Iris pigment epithelial cell (primary cell): ENCODE data around the gene UBE2E2.

ENCODE experiments used
- DNase-seq: peaks from one replicate; pipeline ENCODE4 v3.0.0-alpha.2; 2011; ENCODE audit warnings: low read depth

The UBE2E2 gene

DNA sequence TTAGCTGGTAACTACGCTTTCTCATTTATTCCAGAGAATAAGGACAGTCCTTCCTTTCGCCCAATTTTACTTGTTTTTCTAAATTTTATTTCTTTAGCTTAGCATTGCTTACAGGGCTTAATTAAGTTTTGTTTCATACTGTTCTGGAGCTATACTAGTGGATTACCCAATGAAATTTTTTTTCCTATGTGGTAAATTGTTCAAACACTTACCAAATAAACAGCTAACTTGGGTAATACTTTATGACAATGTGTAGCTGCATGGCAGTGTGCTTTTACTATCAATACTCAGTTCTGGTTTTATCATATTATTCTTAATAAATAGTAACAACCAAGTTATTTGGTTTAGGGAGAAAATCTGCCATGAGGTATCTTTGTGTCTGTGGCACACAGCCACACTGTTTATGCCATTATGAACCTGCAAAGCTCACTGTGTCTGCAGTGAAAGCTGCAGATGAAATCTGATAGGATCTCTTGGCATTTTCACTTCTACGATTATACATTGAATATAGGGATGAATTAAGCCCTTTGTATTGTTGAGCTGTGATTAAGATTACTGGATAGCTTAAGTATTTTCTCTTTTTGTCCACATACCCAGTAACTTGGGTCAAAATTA lies 37.2 kb downstream of the UBE2E2 start:
- no peak for DNase-seq

DNA sequence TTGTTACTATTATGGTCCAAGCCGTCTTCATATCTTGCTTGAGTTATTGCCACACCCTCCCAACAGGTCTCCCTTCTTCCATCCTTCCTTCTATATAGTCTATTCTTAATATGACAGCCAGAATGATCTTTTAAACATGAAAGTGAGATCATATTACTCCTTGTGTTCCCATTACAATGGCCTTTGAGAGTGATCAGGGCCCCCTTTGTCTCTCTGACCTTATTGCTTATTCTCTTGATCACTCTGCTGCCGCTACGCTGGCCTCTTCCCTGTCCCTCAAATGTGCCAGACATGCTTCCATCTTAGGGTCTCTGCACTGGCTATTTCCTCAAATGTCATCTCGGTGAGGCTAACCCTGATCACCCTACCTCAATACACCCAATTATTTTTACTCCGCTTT lies 38.1 kb downstream of the UBE2E2 start:
- DNase-seq = no peak

DNA sequence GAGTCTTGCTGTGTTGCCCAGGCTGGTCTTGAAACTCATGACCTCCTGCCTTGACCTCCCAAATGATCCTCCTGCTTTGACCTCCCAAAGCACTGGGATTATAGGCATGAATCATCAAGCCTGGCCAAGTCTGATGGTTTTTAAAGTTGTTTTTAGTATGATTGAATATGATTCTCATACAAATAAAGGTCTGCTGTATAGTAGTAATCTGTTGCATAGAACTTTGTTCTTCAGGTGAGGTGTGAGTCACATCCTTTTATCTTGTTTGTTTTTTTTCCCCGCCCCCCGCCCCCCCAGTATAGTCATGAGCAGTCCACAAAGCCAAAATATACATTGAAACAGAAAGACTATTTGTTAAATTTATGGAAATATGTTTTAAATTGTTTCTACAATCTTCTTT lies 39.0 kb downstream of the UBE2E2 start:
- no peak for DNase-seq

DNA sequence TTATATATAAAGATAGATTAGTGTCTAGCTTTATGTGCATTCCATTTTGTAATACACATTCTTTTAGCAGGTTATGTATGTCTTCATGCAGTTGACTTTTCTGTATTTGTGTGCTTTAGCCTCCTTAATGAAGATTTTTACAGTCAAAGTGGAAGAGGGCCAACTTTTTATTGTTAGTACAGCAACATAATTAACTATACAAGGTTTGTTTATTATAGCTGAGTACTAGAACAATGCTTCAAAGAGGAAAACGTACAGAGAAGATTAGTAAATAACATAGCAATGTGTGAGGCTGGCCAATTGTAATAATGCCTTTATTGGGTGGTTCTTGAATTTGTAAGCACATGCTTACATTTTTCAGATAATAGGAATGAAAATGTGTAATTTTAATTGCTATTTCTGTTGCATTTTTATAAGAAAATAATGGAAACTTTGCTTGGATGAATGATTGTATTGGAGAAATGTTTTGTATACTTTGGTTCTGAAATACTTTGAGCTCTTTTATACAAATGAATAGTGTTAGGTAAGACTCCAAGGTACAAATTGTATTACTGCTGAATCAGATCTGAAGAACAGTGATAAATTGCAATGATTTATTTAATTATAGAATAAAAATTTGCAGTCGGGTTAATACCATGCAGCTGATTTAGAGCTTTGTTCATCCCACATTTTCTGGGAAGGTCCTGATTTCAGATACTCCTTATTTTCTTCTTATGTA lies 41.4 kb downstream of the UBE2E2 start:
- DNase-seq = no peak

DNA sequence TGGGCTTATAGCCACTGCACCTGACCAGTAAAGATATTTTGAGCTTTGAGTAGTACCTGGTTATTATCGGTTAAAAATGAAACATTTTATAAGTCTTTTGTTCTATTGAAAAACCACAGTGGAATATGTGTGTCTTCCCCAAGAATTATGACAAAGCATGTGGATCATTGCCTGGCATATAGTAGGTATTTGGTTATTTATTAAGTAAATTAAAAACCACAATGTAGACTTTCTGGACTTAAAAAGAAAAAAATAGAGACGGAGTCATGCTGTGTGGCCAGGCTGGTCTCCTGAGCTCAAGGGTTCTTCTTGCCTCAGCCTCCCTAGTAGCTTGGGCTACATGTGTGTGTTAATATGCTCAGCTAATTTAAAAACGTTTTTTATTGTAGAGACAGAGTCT lies 43.5 kb downstream of the UBE2E2 start:
- no peak for DNase-seq

DNA sequence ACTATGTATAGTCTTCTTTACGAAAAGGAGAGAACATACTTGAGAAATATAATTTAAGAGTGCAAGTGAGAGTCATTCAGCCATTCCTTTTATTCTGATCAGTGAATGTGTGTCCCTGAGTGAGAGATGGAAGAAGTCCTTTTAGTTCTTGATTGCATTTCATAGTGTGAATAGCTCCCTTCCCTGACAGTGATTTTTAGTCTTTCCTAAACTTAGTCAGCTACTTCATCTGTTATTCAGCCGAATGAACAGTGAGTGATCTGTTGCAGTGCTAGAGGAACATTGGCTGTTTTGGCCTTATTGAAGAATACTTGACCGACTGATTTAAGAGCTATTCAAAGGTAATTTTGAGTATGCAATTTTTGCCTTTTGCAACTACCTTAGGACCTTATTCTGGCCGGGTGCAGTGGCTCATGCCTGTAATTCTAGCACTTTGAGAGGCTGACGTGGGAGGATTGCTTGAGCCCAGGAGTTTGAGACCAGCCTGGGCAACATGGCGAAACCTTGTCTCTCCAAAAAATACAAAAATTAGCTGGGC lies 45.5 kb downstream of the UBE2E2 start:
- no peak for DNase-seq

DNA sequence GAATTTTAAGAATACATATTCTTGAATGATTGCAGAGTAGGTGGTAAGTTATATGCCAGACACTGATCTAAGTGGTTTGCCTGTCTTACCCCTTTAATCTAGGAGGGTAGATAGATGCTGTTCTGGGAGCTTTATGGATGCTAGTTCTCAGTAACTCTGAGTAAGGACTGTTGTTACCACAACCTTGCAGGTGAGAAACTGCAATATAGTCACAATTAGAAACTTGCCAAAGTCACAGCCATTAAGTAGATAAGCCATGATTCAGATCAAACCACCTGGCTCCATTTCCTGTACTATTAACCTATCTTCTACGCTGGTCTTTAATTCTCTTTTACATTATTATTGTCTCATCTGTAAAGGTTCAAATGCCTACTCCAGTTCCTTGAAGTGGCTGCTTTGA lies 46.8 kb downstream of the UBE2E2 start:
- no peak for DNase-seq

DNA sequence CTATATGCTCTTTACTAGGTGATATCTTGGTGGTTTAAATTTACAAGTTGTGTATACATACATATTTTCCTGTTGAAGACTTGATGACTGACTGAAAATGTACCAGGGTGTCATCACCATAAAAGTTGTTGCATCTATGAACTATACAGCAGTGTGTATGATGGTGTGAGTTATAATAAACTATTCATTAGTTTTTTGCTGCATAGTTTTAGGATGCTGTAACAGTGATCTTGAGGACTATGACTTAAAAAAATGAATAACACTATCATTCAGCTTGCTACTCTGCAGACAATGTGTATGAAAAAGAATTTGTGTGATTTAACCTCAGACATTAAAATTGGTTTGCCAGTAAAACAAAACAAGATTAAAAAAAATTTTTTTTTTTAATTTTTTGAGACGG lies 49.0 kb downstream of the UBE2E2 start:
- DNase-seq = no peak

DNA sequence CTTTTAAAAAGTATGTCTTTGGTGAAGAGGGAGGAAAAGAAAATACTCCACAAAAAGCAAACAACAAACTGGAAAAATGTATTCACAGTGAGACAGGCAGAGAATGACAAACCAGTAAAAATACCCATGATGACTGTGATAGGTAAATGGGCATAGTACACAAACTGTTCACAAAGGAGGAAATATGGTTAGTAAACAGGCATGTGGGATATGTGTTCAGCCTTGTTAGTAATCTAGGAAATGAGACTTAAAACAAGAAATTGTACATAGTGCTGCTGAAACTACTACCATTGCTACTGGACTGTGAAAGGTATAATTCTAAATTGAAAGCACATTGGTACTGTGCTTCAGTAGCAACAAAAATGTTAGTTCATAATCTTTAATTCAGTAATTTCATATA lies 50.1 kb downstream of the UBE2E2 start:
- DNase-seq = no peak

DNA sequence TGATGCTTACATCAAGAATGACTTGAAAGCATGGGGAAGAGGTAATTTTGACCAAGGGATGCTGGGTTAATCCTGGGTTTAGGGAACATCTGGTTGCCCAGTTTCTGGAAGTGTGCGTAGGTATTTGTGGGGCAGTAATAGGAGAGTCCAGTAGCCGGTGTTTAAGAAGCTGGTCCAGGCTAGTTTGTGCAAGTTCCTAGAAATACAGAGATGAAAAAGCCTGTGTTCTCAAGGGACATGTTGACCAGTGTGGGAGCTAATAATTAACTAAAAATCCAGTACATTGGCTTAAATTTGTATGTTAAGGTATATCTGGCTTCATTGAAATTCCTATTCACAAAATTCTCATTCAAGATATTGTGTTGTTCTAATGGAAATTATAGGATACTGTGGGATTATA lies 51.2 kb downstream of the UBE2E2 start:
- no peak for DNase-seq

DNA sequence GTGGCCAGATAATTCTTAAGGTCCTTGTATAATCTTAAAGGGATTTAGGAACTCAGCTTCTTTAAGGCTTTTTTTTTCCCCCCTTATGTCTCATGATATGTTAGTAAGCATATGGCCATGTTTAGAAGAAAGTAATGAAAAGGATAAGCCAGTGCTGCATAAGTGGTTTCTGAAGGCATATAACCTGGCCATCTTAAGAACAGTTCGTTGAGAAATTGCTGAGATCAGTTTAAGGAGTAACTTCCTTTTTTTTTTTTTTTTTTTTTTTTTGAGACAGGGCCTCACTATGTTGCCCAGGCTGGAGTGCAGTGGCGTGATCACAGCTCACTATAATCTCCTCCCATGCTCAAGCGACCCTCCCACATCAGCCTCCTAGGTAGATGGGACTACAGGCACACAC lies 51.7 kb downstream of the UBE2E2 start:
- no peak for DNase-seq

DNA sequence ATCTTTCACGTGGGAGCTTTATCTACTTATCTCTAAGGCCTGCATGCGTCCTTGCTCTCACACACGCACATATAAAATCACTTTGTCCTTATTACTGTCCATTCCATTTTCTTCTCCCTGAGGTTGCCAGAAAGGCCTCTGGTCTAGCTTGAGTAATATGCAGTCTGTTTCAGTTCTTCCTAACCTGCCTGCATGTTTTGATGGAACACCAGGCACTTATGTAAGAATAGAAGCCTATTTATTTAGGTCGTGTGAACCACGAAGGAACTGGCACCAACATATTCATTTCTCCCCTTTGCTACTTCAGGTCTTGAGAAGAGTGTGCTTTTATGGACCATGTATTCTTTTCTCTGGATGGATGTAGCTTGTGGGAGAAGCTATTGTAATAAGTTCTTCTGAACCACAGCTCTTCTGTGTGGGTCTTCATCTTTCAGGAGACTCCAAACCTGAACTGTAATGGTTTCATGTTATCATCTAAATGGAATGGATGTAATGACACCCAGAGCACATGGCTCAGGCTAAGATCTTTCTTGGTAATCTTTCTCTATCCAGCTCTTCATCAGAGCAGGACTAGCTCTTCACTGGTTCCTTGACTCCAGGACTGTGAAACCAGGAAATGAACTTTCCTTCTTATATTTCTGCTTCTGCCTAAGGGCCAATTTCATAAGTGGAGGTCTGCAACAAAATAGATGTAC lies 53.8 kb downstream of the UBE2E2 start:
- DNase-seq = peak; percentile 27

DNA sequence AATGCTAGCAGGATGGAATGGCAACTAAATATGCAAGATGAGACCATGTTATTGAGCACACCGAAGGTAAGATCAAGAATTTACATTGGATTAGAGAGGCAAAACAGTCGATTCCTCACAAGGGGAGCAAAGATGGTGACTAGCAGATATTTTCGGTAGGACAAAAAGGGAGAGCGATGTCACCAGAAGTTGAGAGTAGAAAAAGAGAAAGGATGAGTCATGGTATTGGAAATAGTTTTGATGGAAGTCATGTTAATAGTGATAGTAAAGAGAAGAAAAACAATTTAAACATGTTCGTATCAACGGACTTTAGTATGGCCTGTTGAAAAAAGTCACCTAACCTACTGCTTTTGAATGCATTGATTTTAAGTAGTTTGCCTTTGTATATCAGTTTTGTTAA lies 55.0 kb downstream of the UBE2E2 start:
- DNase-seq = peak; percentile 49

DNA sequence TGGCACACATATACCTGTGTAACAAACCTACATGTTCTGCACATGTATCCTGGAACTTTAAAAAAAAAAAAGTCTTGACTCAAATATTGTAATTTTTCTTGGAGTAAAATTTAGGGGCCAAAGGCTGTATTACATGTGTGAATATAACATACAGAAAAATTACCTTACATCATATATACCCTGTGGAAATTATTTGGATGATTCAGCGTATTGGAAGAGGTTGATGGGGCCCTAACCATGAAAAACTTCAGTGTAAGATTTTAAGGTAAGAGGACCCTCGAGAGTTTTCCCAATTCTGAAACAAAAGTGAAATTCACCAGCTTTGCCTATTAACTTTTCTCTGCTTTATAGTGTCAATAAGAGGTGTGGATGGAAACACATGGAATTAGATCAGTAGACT lies 56.4 kb downstream of the UBE2E2 start:
- DNase-seq = no peak

DNA sequence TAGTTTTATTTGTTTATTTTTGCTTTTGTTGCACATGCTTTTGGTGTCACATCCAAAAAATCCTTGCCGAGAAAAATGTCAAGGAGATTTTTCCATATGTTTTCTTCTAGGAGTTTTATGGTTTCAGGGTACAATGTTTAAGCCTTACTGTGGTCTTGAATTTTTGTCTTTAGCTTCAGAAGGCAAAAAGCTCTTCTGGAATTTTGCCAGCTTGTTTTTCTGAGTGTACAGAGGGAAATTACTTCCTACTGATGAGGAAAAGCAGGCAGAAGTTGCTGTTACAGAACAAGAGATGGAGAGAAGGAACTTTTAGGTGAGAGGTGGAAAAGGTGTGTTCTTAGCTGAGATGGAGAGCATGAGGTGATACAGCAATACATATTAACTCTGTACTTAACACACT lies 59.6 kb downstream of the UBE2E2 start:
- DNase-seq = no peak

DNA sequence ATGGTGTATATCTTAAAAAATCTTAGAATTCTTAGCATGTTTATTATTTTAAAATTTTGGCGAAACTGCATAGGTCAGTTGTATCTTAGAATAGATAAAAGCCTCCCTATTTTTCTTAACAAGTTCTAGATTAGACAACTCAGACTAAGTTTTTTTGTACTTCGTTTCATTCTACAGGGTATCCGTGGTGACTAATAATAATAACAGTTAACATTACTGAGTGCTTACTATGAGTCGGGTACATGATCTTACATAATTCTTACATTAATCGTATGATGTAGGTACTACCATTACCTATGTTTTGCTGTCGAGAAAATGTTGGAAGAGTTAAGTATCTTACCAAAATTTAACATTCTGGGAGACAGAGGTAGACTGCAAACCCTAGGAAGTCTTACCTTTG lies 60.7 kb downstream of the UBE2E2 start:
- DNase-seq = peak; percentile 79

DNA sequence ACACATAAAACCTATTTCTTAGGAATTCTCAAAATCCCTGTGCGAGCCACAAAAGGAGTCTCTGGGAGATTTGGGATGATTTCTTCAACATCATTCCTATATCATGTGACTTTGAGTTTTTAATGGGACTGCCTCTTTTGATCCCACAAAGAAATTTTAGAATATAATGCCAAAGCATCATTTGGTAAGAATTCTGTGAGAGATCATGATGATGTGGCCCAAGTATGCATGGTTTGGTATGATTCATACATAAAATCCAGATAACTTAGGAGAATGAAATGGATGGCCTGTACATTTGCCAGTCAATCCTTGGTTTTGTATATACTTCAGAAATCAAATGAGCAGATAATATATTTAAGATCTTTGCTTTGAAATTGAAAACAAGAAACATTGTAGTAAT lies 61.3 kb downstream of the UBE2E2 start:
- peak; percentile 79 for DNase-seq

DNA sequence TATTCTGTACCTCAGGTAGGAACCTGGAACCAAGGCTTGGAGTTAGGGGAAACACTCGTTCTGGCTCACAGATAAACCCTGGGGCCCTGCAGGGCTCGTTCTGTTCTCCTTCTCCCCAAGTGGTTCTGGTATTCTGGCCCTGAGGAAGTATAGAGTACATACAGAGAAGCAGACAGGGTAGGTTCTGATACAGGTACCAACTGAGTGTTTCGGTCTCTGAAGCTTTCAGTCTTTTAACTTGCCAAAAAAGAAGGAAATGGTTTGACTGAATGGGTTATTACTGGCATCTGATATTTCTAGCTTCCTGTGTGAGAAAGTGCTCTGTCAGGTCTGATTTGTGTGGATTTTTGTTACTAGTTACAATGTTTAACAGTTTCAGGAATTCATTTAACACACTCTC lies 67.3 kb downstream of the UBE2E2 start:
- no peak for DNase-seq

DNA sequence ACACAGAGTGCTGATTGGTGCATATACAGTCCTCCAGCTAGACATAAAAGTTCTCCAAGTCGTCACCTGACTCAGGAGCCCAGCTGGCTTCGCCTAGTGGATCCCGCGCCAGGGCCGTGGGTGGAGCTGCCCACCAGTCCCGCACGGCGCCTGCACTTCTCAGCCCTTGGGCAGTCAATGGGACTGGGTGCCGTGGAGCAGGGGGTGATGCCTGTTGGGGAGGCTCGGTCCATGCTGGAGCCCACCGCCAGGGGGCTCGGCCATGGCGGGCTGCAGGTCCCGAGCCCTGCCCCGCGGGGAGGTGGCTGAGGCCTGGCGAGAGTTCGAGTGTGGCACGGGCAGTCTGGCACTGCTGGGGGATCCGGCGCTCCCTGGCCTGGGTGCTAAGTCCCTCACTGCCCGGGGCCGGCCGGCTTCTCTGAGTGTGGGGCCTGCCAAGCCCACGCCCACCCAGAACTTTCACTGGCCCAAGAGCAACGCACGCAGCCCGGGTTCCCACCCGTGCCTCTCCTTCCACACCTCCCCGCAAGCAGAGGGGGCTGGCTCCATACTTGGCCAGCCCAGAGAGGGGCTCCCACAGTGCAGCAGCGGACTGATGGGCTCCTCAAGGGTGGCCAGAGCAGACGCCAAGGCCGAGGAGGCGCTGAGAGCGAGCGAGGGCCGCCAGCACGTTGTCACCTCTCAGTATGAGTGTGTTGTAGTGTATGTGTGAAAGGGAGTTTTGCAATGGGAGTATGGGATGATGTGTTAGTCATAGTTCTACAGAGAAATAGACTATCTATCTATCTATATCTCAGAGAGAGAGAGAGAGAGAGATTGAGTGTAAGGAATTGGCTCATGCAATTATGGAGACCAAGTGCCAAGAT lies 69.0 kb downstream of the UBE2E2 start:
- no peak for DNase-seq

DNA sequence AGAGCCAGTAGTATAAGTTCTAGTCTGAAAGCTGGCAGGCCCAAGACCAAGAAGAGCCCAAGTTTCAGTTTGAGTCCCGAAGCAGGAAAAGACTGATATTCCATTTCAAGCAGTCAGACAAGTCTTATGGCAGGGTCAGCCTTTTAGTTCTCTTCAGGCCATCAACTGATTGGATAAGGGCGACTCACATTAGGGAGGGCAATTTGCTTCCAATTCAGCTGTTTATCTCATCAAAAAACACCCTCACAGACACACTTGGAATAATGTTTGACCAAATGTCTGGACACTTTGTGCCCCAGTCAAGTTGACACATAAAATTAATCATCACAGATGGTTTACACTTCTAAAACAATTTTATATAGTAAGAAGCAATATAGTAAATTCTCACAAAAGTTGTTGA lies 69.7 kb downstream of the UBE2E2 start:
- no peak for DNase-seq

DNA sequence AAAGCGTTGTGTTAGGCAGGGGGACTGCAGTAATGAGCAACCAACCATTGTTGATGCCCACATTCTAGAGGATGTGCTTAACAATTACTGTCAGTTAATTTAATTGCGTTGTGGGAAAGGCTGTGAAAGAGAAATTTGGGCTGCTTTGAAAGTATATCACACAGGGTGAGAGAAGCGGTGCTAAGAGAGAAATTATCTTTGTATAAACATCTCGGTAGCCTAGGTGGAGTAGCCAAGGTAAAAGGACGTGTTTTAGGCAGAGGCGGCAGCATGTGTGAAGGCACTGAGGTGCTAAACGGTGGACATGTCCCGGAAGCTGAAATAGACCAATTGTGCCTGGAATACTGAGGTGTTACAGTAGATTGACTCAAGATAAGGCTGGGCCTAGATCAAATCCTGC lies 71.9 kb downstream of the UBE2E2 start:
- DNase-seq = no peak

DNA sequence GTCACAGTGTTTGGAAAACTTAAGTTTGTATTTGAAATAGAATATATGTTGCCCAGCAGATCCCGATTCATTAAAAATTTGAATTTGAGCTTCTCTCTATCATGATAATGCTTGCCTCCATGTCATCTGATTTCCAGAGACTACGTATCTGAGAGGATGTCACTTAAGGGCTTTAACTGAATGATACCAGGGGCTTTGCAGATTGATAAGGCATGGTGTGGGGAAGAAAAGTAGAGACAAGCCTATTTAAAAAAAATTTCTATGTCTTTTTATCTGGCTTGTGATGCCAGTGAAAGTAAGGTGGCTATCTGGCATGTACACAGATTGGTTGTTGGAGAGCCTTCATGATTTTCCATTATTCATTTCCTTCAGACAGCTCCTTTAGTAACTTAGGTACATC lies 72.7 kb downstream of the UBE2E2 start:
- no peak for DNase-seq
